PFSK-1 (cell line): ENCODE measurements around the gene PKD1L1.

Experiments
- FOXP2 ChIP-seq: optimal IDR thresholded peaks from 2 replicates; pipeline ENCODE3; 2011; ENCODE audit warnings: borderline replicate concordance, control low read depth, inconsistent platforms; ENCODE audit not compliant: insufficient read depth; ENCODE audit errors: extremely low read length, extremely low read depth
- POLR2AphosphoS5 ChIP-seq: IDR thresholded peaks from 2 replicates; pipeline ENCODE4 v1.6.1; 2012; ENCODE audit warnings: low read depth, mild to moderate bottlenecking, control low read depth, low read length, moderate library complexity
- SIN3A ChIP-seq: IDR thresholded peaks from 2 replicates; pipeline ENCODE4 v1.6.1; 2012; ENCODE audit warnings: mild to moderate bottlenecking, low read length, moderate library complexity, borderline replicate concordance; ENCODE audit not compliant: insufficient read depth
- TAF1 ChIP-seq: IDR thresholded peaks from 2 replicates; pipeline ENCODE4 v1.6.1; 2012; ENCODE audit warnings: low read length, control low read depth, borderline replicate concordance; ENCODE audit not compliant: insufficient read depth
- TF ChIP-seq, protein P1 (sequence below), 2 experiments: IDR thresholded peaks; 2 replicates each; pipeline versions ENCODE4 v1.6.1 to v1.8.0; 2011 to 2012; ENCODE audit warnings: low read depth in 2 of 2, low read length in 2 of 2, control low read depth in 1 of 2, inconsistent platforms in 1 of 2, mild to moderate bottlenecking in 1 of 2, moderate library complexity in 1 of 2; ENCODE audit not compliant: insufficient read depth in 1 of 2

The PKD1L1 gene

DNA sequence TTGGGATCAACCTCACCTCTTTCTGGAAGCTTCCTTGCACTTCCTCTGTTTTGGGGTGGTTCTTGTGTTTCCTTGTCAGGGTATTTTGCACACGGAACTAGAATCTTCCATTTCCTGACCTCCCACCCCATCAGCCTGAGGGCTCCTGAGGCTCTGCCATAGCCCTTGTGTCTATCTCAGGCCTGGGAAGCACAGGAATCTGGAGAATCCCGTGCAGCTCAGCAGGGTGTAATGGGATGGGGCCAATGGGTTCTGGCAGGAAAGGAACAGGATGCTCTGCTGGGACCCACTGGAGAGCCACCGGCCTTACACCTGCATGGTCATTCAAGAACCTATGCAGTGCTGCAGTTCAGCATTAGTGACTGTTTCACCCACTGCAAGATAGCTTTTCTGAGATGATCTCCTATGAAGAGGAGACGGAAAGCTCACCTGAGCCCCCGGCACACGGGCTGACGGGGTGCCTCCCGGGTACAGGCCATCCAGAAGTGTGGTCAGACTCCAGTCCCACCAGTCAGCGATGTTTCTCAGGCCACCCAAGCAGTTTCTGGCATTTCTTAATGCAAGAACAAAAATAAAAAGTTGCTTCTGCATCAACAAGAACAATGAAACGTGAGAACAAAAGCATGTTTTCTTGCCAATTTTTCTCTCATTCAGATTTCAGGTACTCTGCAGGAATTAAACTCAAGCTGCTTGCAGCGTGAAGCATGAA lies 133.2 kb downstream of the PKD1L1 start:
- TF ChIP-seq FOXP2, result no peak
- no peak for TF ChIP-seq TAF1
- TF ChIP-seq SIN3A, result no peak
- TF ChIP-seq, protein P1, sequence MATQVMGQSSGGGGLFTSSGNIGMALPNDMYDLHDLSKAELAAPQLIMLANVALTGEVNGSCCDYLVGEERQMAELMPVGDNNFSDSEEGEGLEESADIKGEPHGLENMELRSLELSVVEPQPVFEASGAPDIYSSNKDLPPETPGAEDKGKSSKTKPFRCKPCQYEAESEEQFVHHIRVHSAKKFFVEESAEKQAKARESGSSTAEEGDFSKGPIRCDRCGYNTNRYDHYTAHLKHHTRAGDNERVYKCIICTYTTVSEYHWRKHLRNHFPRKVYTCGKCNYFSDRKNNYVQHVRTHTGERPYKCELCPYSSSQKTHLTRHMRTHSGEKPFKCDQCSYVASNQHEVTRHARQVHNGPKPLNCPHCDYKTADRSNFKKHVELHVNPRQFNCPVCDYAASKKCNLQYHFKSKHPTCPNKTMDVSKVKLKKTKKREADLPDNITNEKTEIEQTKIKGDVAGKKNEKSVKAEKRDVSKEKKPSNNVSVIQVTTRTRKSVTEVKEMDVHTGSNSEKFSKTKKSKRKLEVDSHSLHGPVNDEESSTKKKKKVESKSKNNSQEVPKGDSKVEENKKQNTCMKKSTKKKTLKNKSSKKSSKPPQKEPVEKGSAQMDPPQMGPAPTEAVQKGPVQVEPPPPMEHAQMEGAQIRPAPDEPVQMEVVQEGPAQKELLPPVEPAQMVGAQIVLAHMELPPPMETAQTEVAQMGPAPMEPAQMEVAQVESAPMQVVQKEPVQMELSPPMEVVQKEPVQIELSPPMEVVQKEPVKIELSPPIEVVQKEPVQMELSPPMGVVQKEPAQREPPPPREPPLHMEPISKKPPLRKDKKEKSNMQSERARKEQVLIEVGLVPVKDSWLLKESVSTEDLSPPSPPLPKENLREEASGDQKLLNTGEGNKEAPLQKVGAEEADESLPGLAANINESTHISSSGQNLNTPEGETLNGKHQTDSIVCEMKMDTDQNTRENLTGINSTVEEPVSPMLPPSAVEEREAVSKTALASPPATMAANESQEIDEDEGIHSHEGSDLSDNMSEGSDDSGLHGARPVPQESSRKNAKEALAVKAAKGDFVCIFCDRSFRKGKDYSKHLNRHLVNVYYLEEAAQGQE (IDR thresholded peaks at IDR 0.05; ENCODE audit: insufficient read depth in 1 of 2, low read depth in 2 of 2, low read length in 2 of 2), result no peak
- TF ChIP-seq POLR2AphosphoS5, result no peak

- no peak for TF ChIP-seq SIN3A
- TF ChIP-seq POLR2AphosphoS5, result no peak
- TF ChIP-seq, protein P1 (IDR thresholded peaks at IDR 0.05; ENCODE audit: insufficient read depth in 1 of 2, low read depth in 2 of 2, low read length in 2 of 2), result no peak
- TF ChIP-seq FOXP2, result no peak
- no peak for TF ChIP-seq TAF1
Measured at GRCh38 chr7:47813620-47814260, 134.5 kb downstream of the PKD1L1 start.

- TF ChIP-seq, protein P1 (IDR thresholded peaks at IDR 0.05; ENCODE audit: insufficient read depth in 1 of 2, low read depth in 2 of 2, low read length in 2 of 2), result no peak
- no peak for TF ChIP-seq POLR2AphosphoS5
- no peak for TF ChIP-seq SIN3A
- no peak for TF ChIP-seq TAF1
- no peak for TF ChIP-seq FOXP2
Measured at GRCh38 chr7:47812429-47813136, 135.7 kb downstream of the PKD1L1 start.

DNA sequence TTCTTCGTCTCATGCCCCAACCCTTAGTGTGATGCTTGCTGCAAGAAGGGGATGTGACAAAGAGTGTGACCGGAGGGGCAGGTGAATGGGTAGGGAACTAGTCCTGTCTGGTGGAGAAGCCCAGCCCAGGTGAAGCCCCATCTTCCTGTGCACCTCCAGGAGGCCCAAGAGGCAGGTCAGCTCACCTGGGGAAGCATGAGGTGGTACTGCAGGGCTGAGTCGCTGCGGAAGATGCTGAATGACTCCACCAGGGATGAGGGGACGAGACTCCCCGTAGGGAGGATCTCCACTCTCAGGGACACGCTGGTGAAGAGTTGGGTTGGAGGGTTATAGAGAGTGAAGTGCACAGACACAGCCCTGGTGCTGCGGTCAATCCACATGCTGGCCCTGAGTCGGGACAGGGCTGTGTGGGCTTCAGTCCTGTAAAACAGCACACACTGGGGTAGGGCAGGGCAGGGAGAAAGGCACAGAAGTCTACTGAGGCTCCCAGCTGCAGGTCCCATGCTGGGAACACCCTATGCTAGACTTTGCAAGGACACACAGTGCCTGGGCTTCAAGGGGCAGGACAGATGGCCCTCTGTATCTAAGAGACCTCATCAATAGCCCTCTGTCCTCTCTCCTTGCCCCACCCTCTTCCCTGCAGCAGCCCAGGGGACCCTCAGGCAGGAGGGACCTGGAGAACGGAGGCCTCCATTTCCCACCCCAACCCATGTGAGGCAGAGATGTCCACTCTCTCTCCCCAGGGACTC lies 136.5 kb downstream of the PKD1L1 start:
- no peak for TF ChIP-seq SIN3A

- TF ChIP-seq FOXP2, result no peak
- no peak for TF ChIP-seq POLR2AphosphoS5
- no peak for TF ChIP-seq SIN3A
- no peak for TF ChIP-seq TAF1
- TF ChIP-seq, protein P1 (IDR thresholded peaks at IDR 0.05; ENCODE audit: insufficient read depth in 1 of 2, low read depth in 2 of 2, low read length in 2 of 2), result no peak
Measured at GRCh38 chr7:47809387-47809786, 138.9 kb downstream of the PKD1L1 start.
